Testis (tissue), 3 donors: ENCODE results near the gene CELA1. TPM values are rescaled to one million over a fixed set of nuclear protein-coding genes. Genes with fewer than 3 reads are reported as not detected.

Source experiments
- DNase-seq: peaks from one replicate; pipeline ENCODE4 v3.0.0-alpha.2; 2019
- H3K27ac ChIP-seq, 2 donors: fragments of 200-600 bp; sonication (generic); one replicate each; pipeline ENCODE4 v1.5.1; 2019
- H3K27me3 ChIP-seq: fragments of 200-600 bp; sonication (generic); one replicate; pipeline ENCODE4 v1.5.1; 2019
- H3K36me3 ChIP-seq: fragments of 200-600 bp; sonication (generic); one replicate; pipeline ENCODE4 v1.5.1; 2017; ENCODE audit warnings: low read depth; ENCODE audit errors: missing control alignments
- H3K4me1 ChIP-seq: fragments of 200-600 bp; sonication (generic); one replicate; pipeline ENCODE4 v1.5.1; 2019
- H3K4me3 ChIP-seq, 2 donors: fragments of 200-600 bp; sonication (generic); one replicate each; pipeline ENCODE4 v1.5.1; 2017 to 2019
- H3K9me3 ChIP-seq: fragments of 200-600 bp; sonication (generic); one replicate; pipeline ENCODE4 v1.5.1; 2017
- POLR2A ChIP-seq: fragments of 450-650 bp; IDR thresholded peaks from one replicate; pipeline ENCODE4 v1.6.1; 2017; ENCODE audit warnings: antibody characterized with exemption, mild to moderate bottlenecking, moderate library complexity
- WGBS, 2 donors: methylation state at CpG; one replicate each; pipeline ENCODE4 v1.1.5; 2018; 5-methylcytosine and 5-hydroxymethylcytosine counted together
- intact Hi-C: fragments of 100-400 bp; cut with DNase I; formaldehyde crosslinking; loops from one replicate; pipeline ENCODE4 v1.15.1; 2023; ENCODE audit warnings: low total_unique reads
- polyA plus RNA-seq: library from polyadenylated mRNA; stranded (reverse); fragments of 350-450 nt; fragmentation: Illumina TruSeq; extraction: RNeasy Lipid Tissue Mini Kit (QIAGEN cat#74804); gene quantifications from one replicate; pipeline ENCODE4 v1.2.3, GENCODE V29; 2014; ENCODE audit warnings: low read depth, low replicate concordance; ENCODE audit not compliant: insufficient read depth
- total RNA-seq, 2 donors: library from RNA; depleted of rRNA; stranded (reverse); fragments of >200 nt; gene quantifications; one replicate each; pipeline ENCODE4 v1.2.3, GENCODE V29; 2016
- TF ChIP-seq, protein P1 (sequence below), 3 experiments: fragments of 450-650 bp in 2 of 3; fragments of 200-600 bp in 1 of 3; sonication (generic) in 1 of 3; IDR thresholded peaks; one replicate each; pipeline ENCODE4 v1.5.1; 2016 to 2019; ENCODE audit warnings: antibody characterized with exemption in 3 of 3, mild to moderate bottlenecking in 2 of 3, moderate library complexity in 1 of 3

CELA1 gene
- total and polyA plus RNA-seq, 3 donors from 2014 or later: 0.50 TPM; not detected in 2

DNA sequence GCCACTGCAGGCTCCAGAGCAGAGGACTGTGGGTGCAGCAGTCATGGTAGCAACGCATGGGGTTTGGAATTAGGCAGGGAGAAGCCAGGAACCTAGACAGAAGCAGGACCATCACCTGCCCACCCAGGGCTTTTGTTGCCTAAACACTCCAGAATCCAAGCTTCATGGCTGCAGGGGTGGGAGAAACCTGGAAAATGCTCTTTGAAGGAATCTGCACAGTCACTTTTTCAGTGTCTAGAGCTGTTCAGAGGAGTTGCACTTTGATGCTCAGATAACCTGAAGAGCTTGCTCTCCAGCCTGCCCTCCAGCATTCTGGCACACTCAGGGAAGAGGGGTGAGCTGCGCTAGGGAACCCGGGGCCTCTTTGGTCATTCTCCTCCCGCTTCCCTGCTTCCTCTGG, 1.6 kb upstream of the CELA1 start:
- 74 to 76% methylated on average over 3 to 4 of the region's 4 CpGs for WGBS, 2 donors
- H3K27me3 ChIP-seq: no peaks in the 10 kb centered on the region
- no peaks in the 10 kb centered on the region for H3K4me1 ChIP-seq
- no peak overlapping the region for H3K4me3 ChIP-seq
- H3K27ac ChIP-seq: no peak overlapping the region
- DNase-seq: no peak
- intact Hi-C loops: no loop called here
- no peak for TF ChIP-seq POLR2A
- TF ChIP-seq, protein P1, sequence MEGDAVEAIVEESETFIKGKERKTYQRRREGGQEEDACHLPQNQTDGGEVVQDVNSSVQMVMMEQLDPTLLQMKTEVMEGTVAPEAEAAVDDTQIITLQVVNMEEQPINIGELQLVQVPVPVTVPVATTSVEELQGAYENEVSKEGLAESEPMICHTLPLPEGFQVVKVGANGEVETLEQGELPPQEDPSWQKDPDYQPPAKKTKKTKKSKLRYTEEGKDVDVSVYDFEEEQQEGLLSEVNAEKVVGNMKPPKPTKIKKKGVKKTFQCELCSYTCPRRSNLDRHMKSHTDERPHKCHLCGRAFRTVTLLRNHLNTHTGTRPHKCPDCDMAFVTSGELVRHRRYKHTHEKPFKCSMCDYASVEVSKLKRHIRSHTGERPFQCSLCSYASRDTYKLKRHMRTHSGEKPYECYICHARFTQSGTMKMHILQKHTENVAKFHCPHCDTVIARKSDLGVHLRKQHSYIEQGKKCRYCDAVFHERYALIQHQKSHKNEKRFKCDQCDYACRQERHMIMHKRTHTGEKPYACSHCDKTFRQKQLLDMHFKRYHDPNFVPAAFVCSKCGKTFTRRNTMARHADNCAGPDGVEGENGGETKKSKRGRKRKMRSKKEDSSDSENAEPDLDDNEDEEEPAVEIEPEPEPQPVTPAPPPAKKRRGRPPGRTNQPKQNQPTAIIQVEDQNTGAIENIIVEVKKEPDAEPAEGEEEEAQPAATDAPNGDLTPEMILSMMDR (IDR thresholded peaks at IDR 0.05): no peak
- no peaks in the 10 kb centered on the region for H3K36me3 ChIP-seq
- H3K9me3 ChIP-seq: no peaks in the 10 kb centered on the region

DNA sequence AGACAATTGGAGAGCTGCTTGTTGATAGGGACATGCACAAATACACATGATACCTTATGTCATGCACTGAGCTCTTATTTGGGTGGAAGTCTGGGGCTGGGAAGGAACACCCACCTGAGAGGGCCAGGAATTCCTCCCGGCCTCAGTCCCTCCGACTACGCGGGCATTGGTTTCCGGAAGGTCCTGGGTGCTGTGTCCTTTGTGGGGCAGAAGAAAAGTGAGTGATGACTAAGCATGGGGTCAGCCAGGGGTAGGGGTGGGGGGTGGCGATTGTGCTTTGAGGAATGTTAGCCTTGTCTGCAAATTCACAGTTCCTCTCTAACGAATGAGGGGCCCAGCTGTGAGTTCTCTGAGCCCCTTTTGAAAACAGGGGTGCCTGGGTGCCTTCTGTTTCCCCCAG, 798 bp downstream of the CELA1 start:
- Histone ChIP-seq H3K27me3 (no peaks in the 10 kb centered on the region), H3K36me3 (no peaks in the 10 kb centered on the region), H3K4me1 (peaks cover 5% of the 10 kb centered on the region), H3K9me3 (no peaks in the 10 kb centered on the region), H3K4me3 (no peak overlapping the region), H3K27ac (no peak overlapping the region)
- no peak for DNase-seq
- intact Hi-C loops: no loop called here
- TF ChIP-seq, protein P1 (IDR thresholded peaks at IDR 0.05): no peak
- no peak for TF ChIP-seq POLR2A
- WGBS, 2 donors: 86 to 90% methylated on average over 7 of the region's 7 CpGs

DNA sequence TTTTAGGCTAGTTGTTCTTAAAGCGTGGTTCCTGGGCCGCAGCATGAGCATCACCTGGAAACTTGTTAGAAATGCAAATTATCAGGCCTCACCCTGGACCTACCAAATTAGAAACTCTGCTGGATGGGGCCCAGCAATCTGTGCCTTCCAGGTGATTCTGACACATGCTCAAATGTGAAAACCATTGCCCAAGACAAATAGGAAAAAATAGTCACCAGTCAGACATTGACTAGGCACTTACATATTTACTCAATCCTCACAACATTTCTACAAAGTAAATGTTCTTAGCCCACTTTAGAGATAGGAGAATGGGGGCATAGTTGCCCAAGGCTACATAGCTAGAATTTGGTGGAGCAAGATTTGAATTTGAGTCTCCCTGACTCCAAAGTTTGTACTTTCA, 3.3 kb downstream of the CELA1 start:
- H3K4me3 ChIP-seq: no peak overlapping the region
- DNase-seq: no peak
- no peaks in the 10 kb centered on the region for H3K36me3 ChIP-seq
- H3K27me3 ChIP-seq: no peaks in the 10 kb centered on the region
- no peak overlapping the region for H3K27ac ChIP-seq
- TF ChIP-seq POLR2A: no peak
- TF ChIP-seq, protein P1 (IDR thresholded peaks at IDR 0.05): no peak
- intact Hi-C loops: no loop called here
- peaks cover 5% of the 10 kb centered on the region for H3K4me1 ChIP-seq
- no peaks in the 10 kb centered on the region for H3K9me3 ChIP-seq
- WGBS, 2 donors: 92 to 96% methylated on average over 2 of the region's 2 CpGs

DNA sequence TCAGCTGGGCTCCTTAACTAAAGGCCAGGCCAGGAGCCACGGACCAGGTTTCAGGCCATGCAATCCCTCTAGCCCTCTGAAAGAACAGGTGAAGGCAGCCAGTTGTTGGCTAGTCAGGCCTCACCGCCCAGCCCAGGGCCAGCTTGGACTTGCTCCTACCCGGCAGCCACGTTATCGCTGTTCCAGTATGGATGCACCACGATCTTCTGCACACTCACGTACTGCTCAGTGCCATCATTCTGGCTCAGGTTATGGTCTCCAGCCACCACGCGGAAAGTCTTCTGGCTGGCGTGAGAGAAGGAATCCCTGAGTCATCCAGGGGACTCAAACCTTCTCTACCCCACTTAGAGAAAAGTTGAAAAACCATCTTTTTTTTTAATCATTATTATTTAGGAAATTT, 4.1 kb downstream of the CELA1 start:
- no peak overlapping the region for H3K27ac ChIP-seq
- intact Hi-C loops: no loop called here
- H3K9me3 ChIP-seq: no peaks in the 10 kb centered on the region
- TF ChIP-seq, protein P1 (IDR thresholded peaks at IDR 0.05): no peak
- no peak for TF ChIP-seq POLR2A
- peaks cover 5% of the 10 kb centered on the region for H3K4me1 ChIP-seq
- no peaks in the 10 kb centered on the region for H3K36me3 ChIP-seq
- H3K27me3 ChIP-seq: no peaks in the 10 kb centered on the region
- H3K4me3 ChIP-seq: no peak overlapping the region
- DNase-seq: no peak
- 92 to 95% methylated on average over 8 to 10 of the region's 10 CpGs for WGBS, 2 donors

DNA sequence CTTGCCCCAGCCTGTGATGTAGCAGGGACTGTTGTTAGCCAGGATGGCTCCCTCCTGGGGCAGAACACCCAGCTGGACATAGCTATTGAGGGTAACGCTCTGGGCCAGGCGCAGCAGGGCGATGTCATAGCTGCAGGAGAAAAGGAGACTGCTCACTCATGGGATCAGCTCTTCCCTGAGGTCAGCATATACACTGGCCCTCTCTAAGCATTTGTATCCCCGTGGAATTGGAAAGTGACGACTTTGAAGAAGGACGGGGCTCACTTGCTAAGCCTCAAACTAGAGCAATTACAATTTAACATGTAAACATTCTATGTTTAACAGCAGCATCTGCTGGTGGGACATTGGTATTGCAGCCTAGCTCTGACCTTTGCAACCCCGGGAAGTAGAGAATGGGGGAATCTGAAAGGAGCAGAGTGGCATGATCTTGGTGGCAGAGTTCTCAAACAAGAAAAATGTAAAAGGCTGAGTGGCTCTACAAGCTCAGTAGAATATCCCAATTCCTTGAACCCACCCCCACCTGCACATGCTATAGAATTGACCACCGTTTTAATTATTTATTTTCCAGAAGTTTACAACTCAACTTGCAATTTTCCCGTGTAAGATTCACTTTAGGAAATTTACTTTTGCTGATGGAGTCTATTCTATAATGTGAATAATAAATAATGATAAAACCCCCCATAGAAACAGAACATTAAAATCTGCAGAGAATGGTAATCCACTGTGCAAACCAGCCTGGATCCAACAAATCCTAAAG, 5.0 kb downstream of the CELA1 start:
- Histone ChIP-seq H3K4me1 (peaks cover 5% of the 10 kb centered on the region), H3K4me3 (no peak overlapping the region), H3K27ac (no peak overlapping the region), H3K27me3 (no peaks in the 10 kb centered on the region), H3K9me3 (no peaks in the 10 kb centered on the region), H3K36me3 (no peaks in the 10 kb centered on the region)
- DNase-seq: peak; percentile 84
- 36 to 43% methylated on average over 4 to 9 of the region's 9 CpGs for WGBS, 2 donors
- intact Hi-C loops: no loop called here
- no peak for TF ChIP-seq POLR2A
- TF ChIP-seq, protein P1 (IDR thresholded peaks at IDR 0.05): peak; percentile 93 to 98 (median 96)
